NCI-H748 (cell line): ENCODE data around the gene FRMD5.
A peak's percentile ranks its signal among the peaks of the same experiment; 100 is the strongest.

Experiments used
- DNase-seq: peaks from one replicate; lab custom pipeline; 2025; ENCODE audit not compliant: unreplicated experiment; lab: John Stamatoyannopoulos, UW

The FRMD5 gene

GRCh38 chr15:44163370-44163769 lies 31.7 kb downstream of the FRMD5 start:
- DNase-seq: no peak

- no peak for DNase-seq
Measured at GRCh38 chr15:44160796-44161195, 34.3 kb downstream of the FRMD5 start.

- no peak for DNase-seq
Measured at GRCh38 chr15:44159492-44159891, 35.6 kb downstream of the FRMD5 start.

- no peak for DNase-seq
Measured at GRCh38 chr15:44158111-44158510, 37.0 kb downstream of the FRMD5 start.

- no peak for DNase-seq
Measured at GRCh38 chr15:44157679-44158078, 37.4 kb downstream of the FRMD5 start.

GRCh38 chr15:44153352-44153751 lies 41.7 kb downstream of the FRMD5 start:
- DNase-seq: no peak

- no peak for DNase-seq
Measured at GRCh38 chr15:44149224-44149623, 45.8 kb downstream of the FRMD5 start.

- no peak for DNase-seq
Measured at GRCh38 chr15:44148580-44148979, 46.5 kb downstream of the FRMD5 start.

- DNase-seq: no peak
Measured at GRCh38 chr15:44147636-44148035, 47.4 kb downstream of the FRMD5 start.

GRCh38 chr15:44145495-44145894 lies 49.6 kb downstream of the FRMD5 start:
- DNase-seq: no peak

GRCh38 chr15:44144992-44145391 lies 50.1 kb downstream of the FRMD5 start:
- no peak for DNase-seq

GRCh38 chr15:44144184-44144583 lies 50.9 kb downstream of the FRMD5 start:
- no peak for DNase-seq

GRCh38 chr15:44137750-44138149 lies 57.3 kb downstream of the FRMD5 start:
- no peak for DNase-seq

- DNase-seq: no peak
Measured at GRCh38 chr15:44136991-44137477, 58.0 kb downstream of the FRMD5 start.

GRCh38 chr15:44132057-44132456 lies 63.0 kb downstream of the FRMD5 start:
- DNase-seq: no peak

GRCh38 chr15:44130778-44131177 lies 64.3 kb downstream of the FRMD5 start:
- no peak for DNase-seq

- DNase-seq: no peak
Measured at GRCh38 chr15:44129911-44130310, 65.2 kb downstream of the FRMD5 start.

GRCh38 chr15:44128443-44128842 lies 66.6 kb downstream of the FRMD5 start:
- no peak for DNase-seq

- DNase-seq: no peak
Measured at GRCh38 chr15:44125879-44126278, 69.2 kb downstream of the FRMD5 start.

GRCh38 chr15:44102675-44103254 lies 92.3 kb downstream of the FRMD5 start:
- peak; percentile 32 for DNase-seq

GRCh38 chr15:44101944-44102343 lies 93.1 kb downstream of the FRMD5 start:
- DNase-seq: no peak

GRCh38 chr15:44101286-44101685 lies 93.8 kb downstream of the FRMD5 start:
- no peak for DNase-seq

GRCh38 chr15:44099671-44100070 lies 95.4 kb downstream of the FRMD5 start:
- no peak for DNase-seq
